T-cell (primary cell): Measurements from ENCODE around the gene RYK. TPM values are rescaled to one million over a fixed set of nuclear protein-coding genes. Genes with fewer than 3 reads are reported as not detected.

Source experiments
- ATAC-seq, 4 experiments: fragments of 200-7000 bp in 3 of 4; fragments of 150-1000 bp in 1 of 4; cut with Tn5 transposase; replicated peaks in 1 of 4; 1 replicate in 3 of 4; 2 replicates in 1 of 4; pipeline ENCODE4 v1.10.0; 2021; ENCODE audit warnings: moderate library complexity in 3 of 4, mild to moderate bottlenecking in 2 of 4, moderate number of reproducible peaks in 1 of 4
- CTCF ChIA-PET, 2 donors: fragments of 300-600 bp; sonication (Branson Sonifier 250); formaldehyde crosslinking; loops; one replicate each; lab custom pipeline; 2022; ENCODE audit warnings: antibody characterized with exemption in 2 of 2; lab: Charles Lee
- POLR2A ChIA-PET, 2 donors: fragments of 300-600 bp; sonication (Branson Sonifier 250); formaldehyde crosslinking; loops; one replicate each; lab custom pipeline; 2022; ENCODE audit warnings: antibody characterized with exemption in 2 of 2; lab: Charles Lee
- DNase-seq, 35 experiments: peaks; one replicate each; pipeline versions ENCODE4 v3.0.0 to v3.0.0-alpha.2; 2013 to 2023
- H3K27ac ChIP-seq: one replicate; pipeline ENCODE4 v1.5.1; 2013; ENCODE audit warnings: low read length
- H3K27me3 ChIP-seq, 2 experiments: replicated peaks in 1 of 2; 1 replicate in 1 of 2; 2 replicates in 1 of 2; pipeline versions ENCODE4 v1.6.1 to v1.7.0; 2013; ENCODE audit warnings: low read length in 1 of 2, mixed read lengths in 1 of 2; ENCODE audit not compliant: control insufficient read depth in 2 of 2, insufficient read depth in 2 of 2; ENCODE audit errors: extremely low read depth in 1 of 2
- H3K36me3 ChIP-seq, 2 donors: 1 replicate in 1 of 2; 2 replicates in 1 of 2; pipeline versions ENCODE4 v1.6.1 to v1.7.0; 2013; ENCODE audit warnings: low read length in 1 of 2; ENCODE audit not compliant: control insufficient read depth in 2 of 2, insufficient read depth in 1 of 2; ENCODE audit errors: extremely low read depth in 1 of 2
- H3K4me1 ChIP-seq, 2 experiments: 1 replicate in 1 of 2; 2 replicates in 1 of 2; pipeline versions ENCODE4 v1.6.1 to v1.7.0; 2013; ENCODE audit warnings: low read length in 2 of 2, mixed read lengths in 1 of 2; ENCODE audit not compliant: insufficient read depth in 2 of 2, control insufficient read depth in 1 of 2; ENCODE audit errors: extremely low read depth in 1 of 2
- H3K4me3 ChIP-seq, 2 donors: 1 replicate in 1 of 2; 2 replicates in 1 of 2; pipeline versions ENCODE4 v1.5.1 to v1.7.0; 2013; ENCODE audit warnings: mild to moderate bottlenecking in 2 of 2, low read length in 1 of 2, moderate library complexity in 1 of 2; ENCODE audit not compliant: control insufficient read depth in 1 of 2; ENCODE audit errors: extremely low read depth in 1 of 2
- H3K9me3 ChIP-seq: 2 replicates; pipeline ENCODE4 v1.7.0; 2013
- H3K27ac Mint-ChIP-seq, 2 donors: one replicate each; pipeline ENCODE4 v1.8.0; 2020 to 2021; ENCODE audit warnings: mild to moderate bottlenecking in 2 of 2, mixed read lengths in 2 of 2
- H3K27me3 Mint-ChIP-seq, 2 donors: one replicate each; pipeline ENCODE4 v1.8.0; 2021 to 2022; ENCODE audit warnings: mixed read lengths in 2 of 2
- H3K36me3 Mint-ChIP-seq: one replicate; pipeline ENCODE4 v1.8.0; 2021; ENCODE audit warnings: mixed read lengths
- H3K4me1 Mint-ChIP-seq, 3 donors: one replicate each; pipeline ENCODE4 v1.8.0; 2020 to 2022; ENCODE audit warnings: mixed read lengths in 3 of 3, mild to moderate bottlenecking in 1 of 3
- H3K4me3 Mint-ChIP-seq, 3 donors: one replicate each; pipeline ENCODE4 v1.8.0; 2020 to 2022; ENCODE audit warnings: mild to moderate bottlenecking in 3 of 3, mixed read lengths in 3 of 3, moderate library complexity in 3 of 3
- H3K9me3 Mint-ChIP-seq, 3 donors: one replicate each; pipeline ENCODE4 v1.8.0; 2020 to 2022; ENCODE audit warnings: mixed read lengths in 3 of 3
- WGBS: methylation state at CpG from one replicate; pipeline ENCODE4 v1.1.5; 2013; ENCODE audit warnings: missing lambda C conversion rate; ENCODE audit not compliant: insufficient coverage; 5-methylcytosine and 5-hydroxymethylcytosine counted together
- total RNA-seq, 35 experiments: library from RNA in 6 of 35; stranded (reverse) in 6 of 35; fragments of 120-200 nt in 1 of 35; gene quantifications; one replicate each; pipeline versions ENCODE4 v1.2.1 to v1.2.4 and lab custom pipeline; 2013 to 2026

Gene RYK
- total RNA-seq, 5 donors from 2014 or later (not counting 1 experiment from before 2014, with no cell fraction given) = 33.6 to 46.3 (median 38.0) TPM

GRCh38 chr3:134161898-134162615 is 88.6 kb downstream of the RYK start:
- ChIA-PET CTCF (interaction anchor here in 1 of 2 donors (0.6 kb wide), 1 partner anchor 12 kb away, joined by 4 read pairs; no protein-coding TSS in a partner anchor), POLR2A (no interaction called here)
- H3K27ac ChIP-seq = no peak overlapping the region
- H3K36me3 ChIP-seq = peaks cover 7 to 39% of the 10 kb centered on the region in 2 donors
- H3K27me3 ChIP-seq = no peaks in the 10 kb centered on the region
- 70% methylated on average over 2 of the region's 9 CpGs for WGBS
- no peaks in the 10 kb centered on the region for H3K9me3 ChIP-seq
- Mint-ChIP-seq H3K27me3 (no peaks in the 10 kb centered on the region), H3K9me3 (no peaks in the 10 kb centered on the region), H3K4me3 (no peak overlapping the region), H3K36me3 (peaks cover 58% of the 10 kb centered on the region), H3K4me1 (no peaks in the 10 kb centered on the region), H3K27ac (no peak overlapping the region)
- no peaks in the 10 kb centered on the region for H3K4me1 ChIP-seq
- ATAC-seq (no peak), DNase-seq (no peak)
- H3K4me3 ChIP-seq = no peak overlapping the region

DNA sequence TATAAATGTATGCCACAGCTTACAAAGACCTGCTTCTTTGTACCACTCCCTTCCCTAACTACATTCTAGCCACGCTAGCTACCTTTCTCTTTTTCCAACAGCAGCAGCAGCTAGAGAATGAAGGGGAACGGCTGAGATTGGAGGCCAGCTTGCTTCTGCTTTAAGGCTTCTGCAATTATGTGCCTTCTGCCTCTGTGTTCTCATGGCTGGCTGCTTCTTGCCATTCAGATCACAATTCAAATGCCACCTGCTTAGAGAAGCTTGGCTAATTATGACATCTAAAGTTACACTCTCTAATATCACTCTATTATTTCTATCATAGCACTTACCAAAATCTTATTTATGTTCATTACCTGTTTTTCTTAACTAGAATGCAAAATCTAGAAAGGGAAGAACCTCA is 95.2 kb downstream of the RYK start:
- H3K36me3 Mint-ChIP-seq = peaks cover 66% of the 10 kb centered on the region
- POLR2A ChIA-PET = no interaction called here

GRCh38 chr3:134153761-134154160 is 96.9 kb downstream of the RYK start:
- peaks cover 9 to 49% of the 10 kb centered on the region in 2 donors for H3K36me3 ChIP-seq
- no peaks in the 10 kb centered on the region for H3K9me3 ChIP-seq
- Mint-ChIP-seq H3K4me3 (no peak overlapping the region), H3K9me3 (no peaks in the 10 kb centered on the region), H3K27ac (no peak overlapping the region), H3K27me3 (no peaks in the 10 kb centered on the region), H3K4me1 (no peaks in the 10 kb centered on the region), H3K36me3 (peaks cover 57% of the 10 kb centered on the region)
- POLR2A ChIA-PET = no interaction called here
- no peak overlapping the region for H3K27ac ChIP-seq
- H3K4me1 ChIP-seq = no peaks in the 10 kb centered on the region
- DNase-seq (no peak), ATAC-seq (no peak)
- H3K27me3 ChIP-seq = no peaks in the 10 kb centered on the region
- CTCF ChIA-PET = no interaction called here
- H3K4me3 ChIP-seq = no peak overlapping the region
- WGBS = 99% methylated on average over 12 of the region's 13 CpGs

More for the DNA sequence above, 95.2 kb downstream of the RYK start:
- CTCF ChIA-PET = no interaction called here
- Histone ChIP-seq H3K4me3 (no peak overlapping the region), H3K4me1 (no peaks in the 10 kb centered on the region), H3K27ac (no peak overlapping the region), H3K36me3 (peaks cover 9 to 59% of the 10 kb centered on the region in 2 donors), H3K27me3 (no peaks in the 10 kb centered on the region), H3K9me3 (no peaks in the 10 kb centered on the region)
- Mint-ChIP-seq H3K9me3 (no peaks in the 10 kb centered on the region), H3K27ac (no peak overlapping the region), H3K27me3 (no peaks in the 10 kb centered on the region), H3K4me1 (no peaks in the 10 kb centered on the region), H3K4me3 (no peak overlapping the region)
- ATAC-seq (no peak), DNase-seq (no peak)
- 58% methylated on average over 2 of the region's 2 CpGs for WGBS

- no peak for DNase-seq
- Mint-ChIP-seq H3K36me3 (peaks cover 43% of the 10 kb centered on the region), H3K9me3 (no peaks in the 10 kb centered on the region), H3K4me3 (no peak overlapping the region), H3K4me1 (no peaks in the 10 kb centered on the region), H3K27me3 (no peaks in the 10 kb centered on the region), H3K27ac (no peak overlapping the region)
- 100% methylated on average over 1 of the region's 2 CpGs for WGBS
- H3K9me3 ChIP-seq = no peaks in the 10 kb centered on the region
- no peaks in the 10 kb centered on the region for H3K4me1 ChIP-seq
- peaks cover 5 to 26% of the 10 kb centered on the region in 2 donors for H3K36me3 ChIP-seq
- H3K27ac ChIP-seq = no peak overlapping the region
- no peak overlapping the region for H3K4me3 ChIP-seq
- H3K27me3 ChIP-seq = no peaks in the 10 kb centered on the region
- ChIA-PET POLR2A (no interaction called here), CTCF (no interaction called here)
- no peak for ATAC-seq
Observed at GRCh38 chr3:134150476-134150875, 100.2 kb downstream of the RYK start.

- ChIA-PET POLR2A (no interaction called here), CTCF (no interaction called here)
- WGBS = 100% methylated on average over 2 of the region's 2 CpGs
- Mint-ChIP-seq H3K4me1 (peaks cover 0 to 6% (median 3%) of the 10 kb centered on the region in 3 donors), H3K27ac (no peak overlapping the region), H3K4me3 (no peak overlapping the region), H3K27me3 (no peaks in the 10 kb centered on the region), H3K36me3 (peaks cover 31% of the 10 kb centered on the region), H3K9me3 (no peaks in the 10 kb centered on the region)
- H3K4me1 ChIP-seq = no peaks in the 10 kb centered on the region
- no peak overlapping the region for H3K27ac ChIP-seq
- H3K4me3 ChIP-seq = no peak overlapping the region
- H3K27me3 ChIP-seq = no peaks in the 10 kb centered on the region
- no peaks in the 10 kb centered on the region for H3K9me3 ChIP-seq
- peaks cover 5 to 14% of the 10 kb centered on the region in 2 donors for H3K36me3 ChIP-seq
- DNase-seq (no peak), ATAC-seq (no peak)
Observed at GRCh38 chr3:134149286-134149685, 101.4 kb downstream of the RYK start.

DNA sequence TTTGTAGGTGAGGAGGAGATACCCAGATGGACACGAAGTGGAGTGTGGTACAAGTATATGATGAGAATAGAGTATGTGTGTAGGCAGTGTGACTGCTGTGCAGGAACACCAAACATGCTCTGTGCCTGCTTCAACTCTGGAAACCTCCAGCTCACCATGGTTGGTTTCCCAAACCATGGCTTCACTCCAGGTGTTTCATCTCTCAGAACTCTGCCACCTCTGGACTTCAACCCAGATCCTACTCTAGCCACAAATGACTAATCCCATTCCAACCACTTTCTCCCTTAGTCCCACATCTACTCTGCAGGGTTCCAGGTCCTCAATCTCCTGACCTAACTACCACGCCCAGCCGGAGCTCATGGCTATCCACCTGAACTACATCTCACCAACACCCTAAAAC is 102.1 kb downstream of the RYK start:
- Histone ChIP-seq H3K27ac (no peak overlapping the region), H3K27me3 (no peaks in the 10 kb centered on the region), H3K4me1 (no peaks in the 10 kb centered on the region), H3K4me3 (no peak overlapping the region), H3K36me3 (peaks cover under 1 to 7% of the 10 kb centered on the region in 2 donors), H3K9me3 (no peaks in the 10 kb centered on the region)
- CTCF ChIA-PET = no interaction called here
- POLR2A ChIA-PET = no interaction called here
- Mint-ChIP-seq H3K4me3 (no peak overlapping the region), H3K36me3 (peaks cover 24% of the 10 kb centered on the region), H3K9me3 (no peaks in the 10 kb centered on the region), H3K27me3 (no peaks in the 10 kb centered on the region), H3K4me1 (peaks cover 8 to 10% (median 8%) of the 10 kb centered on the region in 3 donors), H3K27ac (no peak overlapping the region)
- ATAC-seq = no peak
- WGBS = 89% methylated on average over 3 of the region's 3 CpGs
- no peak for DNase-seq
